HK-2 (cell line): Measurements from ENCODE around the gene STOX2.

Source experiments
- DNase-seq: peaks from one replicate; pipeline ENCODE4 v3.0.0-alpha.2; 2018; ENCODE audit not compliant: unreplicated experiment

Gene STOX2, protein sequence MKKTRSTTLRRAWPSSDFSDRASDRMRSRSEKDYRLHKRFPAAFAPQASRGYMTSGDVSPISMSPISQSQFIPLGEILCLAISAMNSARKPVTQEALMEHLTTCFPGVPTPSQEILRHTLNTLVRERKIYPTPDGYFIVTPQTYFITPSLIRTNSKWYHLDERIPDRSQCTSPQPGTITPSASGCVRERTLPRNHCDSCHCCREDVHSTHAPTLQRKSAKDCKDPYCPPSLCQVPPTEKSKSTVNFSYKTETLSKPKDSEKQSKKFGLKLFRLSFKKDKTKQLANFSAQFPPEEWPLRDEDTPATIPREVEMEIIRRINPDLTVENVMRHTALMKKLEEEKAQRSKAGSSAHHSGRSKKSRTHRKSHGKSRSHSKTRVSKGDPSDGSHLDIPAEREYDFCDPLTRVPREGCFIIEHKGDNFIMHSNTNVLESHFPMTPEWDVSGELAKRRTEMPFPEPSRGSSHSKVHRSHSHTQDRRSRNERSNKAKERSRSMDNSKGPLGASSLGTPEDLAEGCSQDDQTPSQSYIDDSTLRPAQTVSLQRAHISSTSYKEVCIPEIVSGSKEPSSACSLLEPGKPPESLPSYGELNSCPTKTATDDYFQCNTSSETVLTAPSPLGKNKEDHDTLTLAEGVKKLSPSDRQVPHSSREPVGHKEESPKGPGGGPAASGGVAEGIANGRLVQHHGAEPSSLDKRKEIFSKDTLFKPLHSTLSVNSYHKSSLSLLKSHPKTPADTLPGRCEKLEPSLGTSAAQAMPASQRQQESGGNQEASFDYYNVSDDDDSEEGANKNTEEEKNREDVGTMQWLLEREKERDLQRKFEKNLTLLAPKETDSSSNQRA (N-terminal part only)

DNA sequence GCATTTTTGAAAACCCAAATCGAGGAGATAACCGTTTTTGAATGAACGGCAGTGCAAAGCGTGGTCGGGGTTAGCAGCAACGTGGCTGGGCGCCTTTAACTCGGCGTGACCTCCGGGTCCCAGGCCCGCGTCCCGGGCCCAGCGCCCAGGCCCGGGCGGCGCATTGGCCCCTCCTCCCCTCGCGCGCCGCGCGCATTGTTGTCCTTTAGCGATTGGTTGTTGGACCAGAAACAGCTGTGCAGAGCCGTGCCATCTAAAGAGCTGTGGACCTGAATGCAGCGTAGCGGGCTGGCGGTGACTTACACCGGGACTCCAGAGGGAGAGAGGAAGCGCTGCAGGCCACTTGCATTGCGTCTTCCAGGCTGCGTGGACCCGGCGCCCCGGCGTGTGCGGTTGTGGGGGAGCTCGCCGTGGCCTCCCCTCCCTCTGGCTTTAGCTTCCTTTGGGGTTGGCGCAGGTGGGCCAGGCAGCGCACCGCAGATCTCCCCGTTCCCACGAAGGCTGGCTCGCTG, at the start of gene STOX2:
TSS of gene STOX2 (plus strand) at position 227 of the 512 bp plus-strand sequence. CDS start 1,484 bp downstream, outside the sequence.
- DNase-seq = peak; percentile 66

DNA sequence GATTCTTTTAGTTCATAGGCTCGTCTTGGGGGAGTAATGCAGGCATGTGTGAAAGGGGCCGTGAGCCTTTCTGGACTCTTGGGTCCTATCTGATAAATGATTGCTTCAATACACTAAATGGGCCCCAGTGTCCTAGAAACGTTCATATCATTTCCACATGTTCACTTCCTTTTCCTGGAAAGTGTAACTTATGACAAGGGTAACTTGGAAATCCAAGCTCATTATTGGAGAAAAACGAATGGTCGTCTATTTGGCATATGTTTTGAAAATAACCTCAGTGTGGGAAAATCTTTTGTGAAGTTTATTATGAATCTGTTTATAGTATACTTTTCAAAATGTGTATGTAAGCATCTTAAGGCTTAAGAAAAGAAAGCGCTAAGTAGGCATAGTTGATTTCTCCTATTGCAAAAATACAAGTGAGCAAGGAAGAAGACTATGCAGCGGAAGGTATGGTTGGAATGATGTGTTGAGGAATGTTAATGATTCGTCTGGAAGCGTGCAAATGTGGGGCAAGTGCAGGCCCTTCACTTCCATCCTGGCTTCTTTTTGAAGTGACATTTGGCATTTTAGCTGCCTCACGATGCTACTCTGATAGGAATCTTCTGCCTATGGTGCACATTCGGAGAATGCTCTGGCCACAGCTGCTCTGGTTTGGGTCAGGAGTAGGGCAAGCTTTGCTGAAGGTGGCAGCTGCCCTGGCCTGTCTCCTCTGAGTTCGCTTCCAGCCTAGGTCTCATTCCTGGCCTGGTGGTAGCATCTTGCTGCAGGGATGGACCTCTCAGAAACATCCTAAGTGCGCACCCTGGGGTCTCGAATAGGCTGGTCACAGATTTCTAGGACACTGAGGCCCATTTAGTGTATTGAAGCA, 49.5 kb upstream of the STOX2 start:
- no peak for DNase-seq

DNA sequence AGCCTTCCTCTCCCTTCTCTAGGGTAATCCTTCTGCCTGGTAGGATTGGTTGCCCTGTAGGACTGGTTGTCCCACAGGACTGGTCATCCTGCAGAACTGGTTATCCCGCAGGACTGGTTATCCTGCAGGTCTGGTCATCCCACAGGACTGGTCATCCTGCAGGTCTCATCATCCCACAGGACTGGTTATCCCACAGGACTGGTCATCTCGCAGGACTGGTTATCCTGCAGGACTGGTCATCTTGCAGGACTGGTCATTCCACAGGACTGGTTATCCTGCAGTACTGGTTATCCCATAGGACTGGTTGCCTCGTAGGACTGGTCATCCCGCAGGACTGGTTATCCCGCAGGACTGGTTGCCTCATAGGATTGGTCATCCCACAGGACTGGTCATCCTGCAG, 48.1 kb upstream of the STOX2 start:
- no peak for DNase-seq

DNA sequence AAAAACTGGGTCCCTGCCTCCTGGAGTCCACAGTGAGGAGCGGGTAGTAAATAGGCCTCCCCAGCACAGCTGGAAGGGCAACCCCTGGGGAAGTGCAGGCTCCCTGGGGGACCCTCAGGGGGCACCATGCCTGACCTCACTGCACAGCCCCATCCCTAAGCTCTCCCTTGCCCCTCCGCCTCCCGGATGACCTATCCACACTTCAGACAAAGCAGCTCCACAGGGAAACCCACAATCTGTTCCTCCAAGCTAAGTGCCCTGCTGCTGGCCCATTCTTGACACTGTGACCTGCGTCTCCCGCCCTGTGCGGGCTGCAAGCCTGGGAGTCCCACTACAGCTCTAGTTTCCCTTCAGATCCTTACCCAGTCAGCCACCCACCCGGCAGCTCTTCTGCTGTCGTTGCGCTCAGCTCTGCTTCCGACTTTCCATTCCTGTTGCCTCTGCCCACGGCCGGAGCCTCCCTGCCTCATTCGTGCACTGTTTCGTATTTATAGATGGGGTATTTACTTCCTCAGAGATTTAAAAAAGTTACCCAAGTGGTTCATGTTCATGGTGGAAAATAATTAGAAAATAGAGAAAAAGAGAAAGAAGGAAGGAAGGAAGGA, 47.0 kb upstream of the STOX2 start:
- DNase-seq = no peak

DNA sequence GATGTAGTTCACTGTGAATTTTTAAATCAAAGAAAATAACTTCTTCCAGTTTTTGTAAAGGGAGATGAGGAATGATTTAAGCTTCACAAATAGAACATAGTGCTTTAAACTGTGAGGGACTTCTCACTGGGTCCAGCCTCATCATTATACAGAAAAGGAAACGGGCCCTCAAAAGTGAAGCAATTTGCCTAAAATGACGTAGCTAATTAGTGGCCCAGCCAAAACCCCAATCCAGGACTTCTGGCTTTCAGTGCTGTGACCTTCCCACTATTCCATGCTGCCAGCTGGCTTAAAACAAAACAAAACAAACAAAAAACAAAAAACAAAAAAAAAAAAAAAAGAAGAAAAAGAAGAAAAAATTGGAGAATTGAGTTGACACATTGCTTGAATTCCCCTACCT, 45.0 kb upstream of the STOX2 start:
- DNase-seq = no peak

DNA sequence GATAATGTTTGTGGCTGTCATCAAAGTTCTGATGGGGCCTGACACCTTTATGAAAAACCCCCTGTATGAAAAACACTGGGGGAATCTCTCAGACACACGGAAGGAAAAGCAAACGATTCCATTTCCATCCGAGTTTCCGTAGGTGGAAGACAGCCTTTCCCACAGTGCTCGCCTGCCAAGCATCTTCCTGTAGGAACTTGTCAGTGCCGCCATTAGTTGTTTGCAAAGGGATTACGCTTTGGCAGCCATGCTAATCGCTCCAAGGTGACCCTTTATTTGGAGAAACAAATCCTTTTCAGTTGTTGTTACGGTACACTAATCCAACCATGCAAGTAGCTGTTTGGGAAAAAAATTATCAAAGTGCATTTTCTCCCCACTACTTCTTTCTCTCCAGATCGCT, 44.4 kb upstream of the STOX2 start:
- DNase-seq = no peak

DNA sequence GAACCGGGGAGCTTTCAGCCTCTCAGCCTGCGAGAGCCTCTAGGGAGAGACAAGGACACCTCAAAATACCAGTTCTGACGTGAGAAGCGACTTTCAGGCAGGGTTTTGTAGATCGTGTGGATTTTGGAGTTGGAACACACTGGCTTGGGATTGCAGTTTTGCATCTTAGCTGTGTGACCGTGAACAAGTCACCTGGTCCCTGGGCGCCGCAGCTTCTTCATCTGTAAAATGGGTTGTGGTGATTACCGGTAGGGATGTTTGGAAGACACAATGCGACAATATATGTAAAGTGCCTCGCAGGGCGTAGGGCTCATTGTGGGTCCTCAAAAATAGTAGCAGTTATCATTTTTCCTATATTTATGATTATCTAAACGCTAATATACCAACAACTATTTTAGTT, 43.7 kb upstream of the STOX2 start:
- DNase-seq = no peak

DNA sequence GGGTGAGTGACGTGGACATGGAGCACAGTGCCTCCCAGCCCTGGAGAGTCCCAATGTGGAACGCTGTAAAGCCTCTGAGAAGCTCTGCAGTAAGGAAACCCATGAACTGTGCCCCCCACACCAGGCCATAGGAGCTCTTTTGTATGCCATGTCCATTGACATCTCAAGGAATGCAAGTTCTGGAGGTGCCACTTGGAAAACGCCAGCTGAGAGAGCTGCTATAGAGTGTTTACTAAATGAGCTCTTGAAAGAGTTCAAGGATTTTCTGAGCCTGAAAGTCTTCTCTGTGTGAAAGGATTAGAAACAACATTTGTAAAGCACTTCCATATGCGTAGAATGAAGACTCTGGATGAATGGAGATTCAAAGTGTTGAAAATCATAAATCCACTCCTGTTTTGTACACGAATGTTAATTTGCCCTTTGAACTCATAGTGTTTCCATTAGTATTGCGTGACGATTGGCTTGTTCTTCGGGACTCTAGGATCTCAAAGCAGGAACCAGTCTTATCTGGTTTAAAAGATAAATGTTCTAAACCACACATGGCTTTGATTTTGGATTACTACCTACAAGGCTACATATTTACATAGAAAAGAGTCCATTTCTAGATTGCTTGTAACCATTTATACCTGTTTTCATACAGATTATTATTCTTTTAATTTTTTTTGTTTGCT, 41.8 kb upstream of the STOX2 start:
- DNase-seq = no peak

DNA sequence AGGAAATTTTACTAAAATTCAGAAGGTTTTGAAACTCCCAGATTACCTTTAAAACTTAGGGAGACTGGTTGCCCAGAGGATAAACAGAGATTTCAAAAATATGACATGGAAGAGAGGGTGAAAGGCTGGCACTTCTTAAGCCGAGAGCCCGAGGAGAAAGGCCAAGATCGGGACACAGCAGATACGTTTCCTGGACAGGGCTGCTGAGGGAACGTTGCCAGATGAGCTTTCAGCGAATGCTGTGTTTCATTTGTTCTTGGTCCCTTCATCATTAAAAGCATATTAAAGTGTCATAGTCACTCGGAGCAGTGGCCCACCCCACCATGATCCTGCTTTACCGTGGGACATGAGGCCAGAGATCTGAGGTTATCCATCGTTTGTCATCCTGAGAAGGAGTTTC, 37.9 kb upstream of the STOX2 start:
- DNase-seq = no peak

DNA sequence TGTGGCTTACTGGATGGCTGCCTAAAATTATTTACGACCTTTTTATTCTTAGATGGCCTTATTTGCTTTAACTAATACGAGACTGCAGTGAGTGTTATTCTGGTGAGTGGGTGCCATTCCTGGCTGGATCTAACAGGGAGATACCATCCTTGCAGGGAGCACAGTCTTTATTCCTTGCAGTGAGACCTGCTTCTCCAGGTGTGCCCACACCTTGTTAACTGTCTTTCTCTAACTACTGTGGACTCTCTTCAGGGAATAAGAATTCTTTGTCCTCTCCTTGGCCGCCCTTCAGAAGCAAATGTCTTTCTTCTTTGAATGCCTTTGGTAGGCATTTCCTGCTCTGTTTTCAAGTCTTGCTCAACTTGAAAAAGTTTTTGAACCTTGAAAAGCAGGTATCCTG, 34.1 kb upstream of the STOX2 start:
- no peak for DNase-seq

DNA sequence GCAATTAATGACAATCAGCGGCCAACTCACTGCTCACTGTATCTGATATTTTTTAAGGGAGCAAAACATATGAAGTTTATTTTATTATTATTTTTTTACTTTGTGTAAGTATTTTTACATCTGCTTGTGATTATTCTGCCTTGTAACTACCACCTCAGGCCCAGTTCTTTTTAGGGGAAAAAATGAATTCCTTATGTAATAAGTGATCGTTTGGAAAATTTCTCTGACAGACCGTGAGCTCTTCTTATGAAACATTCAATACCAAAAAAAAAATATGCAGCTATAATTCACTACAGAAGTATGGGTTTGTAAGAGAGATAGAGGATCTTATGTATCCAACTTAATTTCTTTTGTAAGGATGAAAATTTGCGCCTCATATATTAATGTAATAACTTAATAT, 33.5 kb upstream of the STOX2 start:
- DNase-seq = no peak

DNA sequence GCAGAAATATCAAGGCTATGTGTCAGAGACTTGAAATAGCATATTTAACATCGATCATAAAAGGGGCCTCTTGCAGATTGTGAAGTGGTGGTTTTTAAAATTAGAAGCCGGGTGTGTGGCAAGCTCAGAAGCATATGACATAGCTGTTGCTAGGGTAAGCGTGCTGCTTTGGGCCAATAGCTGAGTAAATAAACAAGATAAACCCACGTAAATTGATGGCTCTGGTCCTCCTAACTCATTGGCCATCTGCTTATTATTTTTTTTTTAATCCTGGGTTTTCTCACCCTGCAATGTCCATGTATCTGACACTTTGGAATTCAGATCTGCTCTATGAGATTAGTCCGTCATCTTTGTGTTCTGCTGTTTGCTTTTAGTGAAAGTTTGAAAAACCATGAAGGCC, 32.6 kb upstream of the STOX2 start:
- DNase-seq = no peak

DNA sequence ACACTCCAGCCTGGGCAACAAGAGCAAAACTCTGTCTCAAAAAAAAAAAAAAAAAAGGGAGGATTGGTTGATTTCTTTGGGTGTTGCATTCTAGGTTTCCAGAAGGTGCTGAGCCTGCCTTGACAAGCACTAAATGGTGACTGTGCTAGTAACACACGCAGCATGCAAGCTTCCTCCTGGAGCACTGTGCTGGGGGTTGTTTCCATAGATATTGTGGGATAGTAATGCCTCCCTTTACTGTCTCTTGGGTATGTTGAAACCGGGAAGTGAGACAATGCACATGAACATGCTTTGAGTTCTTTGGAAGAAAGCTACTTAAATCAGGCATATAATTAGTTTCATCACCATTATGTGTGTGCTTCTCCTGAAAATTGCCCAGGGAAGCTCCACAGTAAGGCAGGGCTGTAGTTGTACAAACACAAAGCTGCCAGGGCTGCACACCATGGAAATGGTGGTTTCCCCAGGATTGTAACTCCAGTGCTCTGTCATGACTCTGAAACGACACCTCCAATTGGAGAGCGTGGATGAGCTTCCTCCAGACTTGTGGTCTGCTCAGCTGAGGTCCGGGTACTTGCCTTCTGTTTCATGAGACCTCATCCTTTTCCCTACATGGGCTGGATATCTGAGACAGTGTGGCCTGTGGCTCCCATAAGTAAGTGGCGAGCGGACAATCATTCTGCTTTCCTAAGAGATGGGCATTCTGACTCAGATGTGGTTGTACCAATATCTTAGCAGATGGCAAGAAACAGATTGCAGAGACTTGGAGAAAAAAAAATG, 31.5 kb upstream of the STOX2 start:
- peak; percentile 18 for DNase-seq

DNA sequence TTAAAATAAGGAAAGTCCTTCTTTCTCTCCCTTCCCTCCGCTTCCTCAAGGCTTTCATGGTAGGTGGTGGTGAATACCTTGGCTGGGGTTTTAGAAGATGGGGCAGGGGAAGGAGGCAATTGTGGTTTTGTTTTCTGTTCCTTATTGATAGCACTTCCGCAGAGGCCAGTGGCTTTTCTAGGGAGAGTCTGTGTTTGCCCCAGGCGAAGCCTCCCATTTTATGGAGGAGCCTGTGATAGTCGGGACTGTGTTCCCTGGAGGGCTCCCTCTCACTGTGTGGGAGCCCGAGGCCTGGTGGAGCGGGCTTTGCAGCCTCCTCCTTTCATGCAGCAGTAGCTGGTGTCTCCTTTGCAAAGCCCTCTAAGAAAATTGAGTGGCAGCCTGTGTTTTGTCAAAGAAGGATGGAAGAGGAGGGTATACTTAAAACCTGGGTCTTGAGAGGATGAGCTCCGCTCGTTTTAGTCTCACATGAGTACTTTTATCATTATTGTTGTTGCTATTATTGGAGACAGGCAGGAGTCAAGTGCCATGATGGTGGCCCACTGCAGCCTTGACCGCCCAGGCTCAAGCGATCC, 29.8 kb upstream of the STOX2 start:
- DNase-seq = no peak

DNA sequence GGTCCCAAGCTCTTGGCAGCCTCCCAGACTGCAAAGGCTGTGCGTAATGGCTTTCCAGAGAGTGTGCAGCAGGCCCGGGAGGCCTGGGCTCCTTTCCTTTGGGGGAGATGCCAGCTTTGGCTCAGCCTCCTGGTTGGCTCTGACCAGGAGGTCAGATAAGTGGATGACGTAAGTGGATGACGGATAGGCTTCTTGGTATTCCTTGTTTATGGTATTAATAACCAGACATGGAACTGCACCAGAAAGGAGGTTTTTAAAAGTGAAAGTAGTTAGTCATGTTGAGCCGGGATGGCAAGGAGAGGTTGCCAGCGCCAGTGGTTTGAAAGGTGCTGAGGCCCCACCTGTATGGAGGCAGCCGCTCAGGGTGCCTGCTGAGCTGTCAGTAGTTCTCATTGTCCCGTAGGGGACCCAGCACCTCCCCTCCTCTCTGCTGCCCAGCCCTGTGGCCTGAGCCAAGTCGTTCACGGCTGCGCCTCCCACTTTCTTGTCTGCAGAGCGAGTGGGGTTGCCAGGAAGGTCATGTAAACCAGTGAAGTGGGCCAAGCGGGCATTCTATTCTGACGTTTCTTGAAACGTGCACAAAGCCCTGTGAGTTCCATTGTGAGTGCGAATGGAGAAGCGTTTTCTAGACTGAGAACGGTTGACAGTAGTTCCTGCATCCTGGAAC, 28.7 kb upstream of the STOX2 start:
- DNase-seq = peak; percentile 79

DNA sequence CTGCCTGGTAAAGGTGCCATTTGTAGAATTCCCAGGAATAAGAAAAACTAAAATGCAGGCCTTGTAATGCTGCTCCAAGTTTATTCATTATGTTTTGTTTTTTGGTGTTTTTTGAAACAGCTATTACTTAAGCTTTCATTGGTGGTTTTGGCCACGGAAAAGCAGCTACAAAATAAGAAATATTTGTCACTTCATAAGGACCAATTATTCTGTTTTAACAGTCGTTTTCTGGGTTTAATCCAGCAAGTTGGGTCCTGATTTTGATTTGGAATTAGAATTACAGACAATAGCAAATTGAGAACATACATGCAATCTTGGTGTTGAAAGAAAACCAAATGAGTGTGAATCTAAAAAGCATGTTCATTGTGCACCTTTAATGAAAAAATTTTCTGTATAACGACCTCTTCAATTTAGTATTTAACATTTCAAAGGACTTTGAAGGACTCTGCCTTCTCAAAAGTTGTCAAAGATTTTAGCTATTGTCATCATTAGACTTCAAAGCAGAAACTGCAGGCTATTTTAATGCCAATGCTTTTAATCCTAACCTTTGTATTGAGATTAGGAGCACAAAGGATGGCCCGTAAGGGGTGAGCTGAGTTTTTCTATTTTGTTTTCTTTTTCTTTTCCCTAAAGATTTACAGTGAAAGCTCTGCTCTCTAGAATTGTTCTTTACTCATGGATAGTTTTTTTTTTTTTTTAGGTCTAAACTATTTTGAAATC, 26.7 kb upstream of the STOX2 start:
- no peak for DNase-seq

DNA sequence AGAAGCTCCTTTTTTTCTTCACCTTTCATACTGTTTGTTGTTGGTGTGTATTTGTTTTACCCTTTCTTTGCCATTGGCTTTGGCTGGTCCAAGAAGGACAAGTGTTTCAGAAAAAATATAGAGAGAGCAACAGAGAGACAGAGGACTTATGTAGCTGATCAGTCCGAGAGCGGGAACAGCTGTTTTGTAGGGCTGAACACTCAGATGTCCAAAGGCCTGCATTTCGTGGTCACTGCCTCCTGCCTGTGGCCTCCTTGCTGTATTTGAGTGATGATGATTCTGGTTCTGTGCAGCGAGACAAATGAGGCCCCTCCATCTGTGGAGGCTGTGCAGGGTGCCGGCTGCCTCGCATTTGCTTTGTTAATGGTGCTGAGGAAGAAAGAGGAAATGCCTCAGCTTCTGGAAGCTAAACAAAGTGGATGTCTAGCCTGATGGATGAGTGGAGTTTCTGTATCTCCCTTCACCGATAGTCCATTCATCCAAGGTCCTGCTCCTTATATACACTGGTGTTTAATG, 19.8 kb upstream of the STOX2 start:
- DNase-seq = no peak

DNA sequence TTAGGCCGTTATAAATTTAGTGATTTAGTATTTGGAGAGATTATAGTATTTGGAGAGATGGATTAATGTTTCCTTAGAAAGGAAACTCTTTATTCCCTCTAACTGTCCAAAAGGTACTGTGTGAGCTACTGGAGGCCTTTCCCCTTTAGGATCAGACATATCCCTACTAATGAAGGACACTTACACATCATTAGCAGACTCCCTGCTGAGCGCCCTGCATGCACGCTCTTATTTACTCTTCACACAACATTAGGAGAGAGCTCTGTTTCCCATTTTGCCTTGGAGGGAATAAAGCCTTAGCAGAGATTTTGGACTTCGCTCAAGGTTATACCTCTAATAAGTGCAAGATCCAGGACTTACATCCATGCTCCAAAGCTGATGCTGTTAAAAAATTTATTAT, 17.8 kb upstream of the STOX2 start:
- no peak for DNase-seq
